Kasumi-1 (cell line): ENCODE data around the gene PPP1R7.
"Not testable (repeated sequence)": the region's sequence is repeated elsewhere in the genome, so short reads cannot be mapped to it uniquely, and the experiment has no call there.

Source experiments
- DNase-seq, 2 experiments: peaks; one replicate each; lab custom pipeline; 2025; lab: John Stamatoyannopoulos, UW

Gene PPP1R7

GRCh38 chr2:241149925-241150659 is at the start of gene PPP1R7:
Gene PPP1R7 (plus strand): TSS chr2:241150467. CDS start chr2:241150496, 29 bp downstream.
- DNase-seq = peak; percentile 70 to 75

- peak; percentile 48 to 51 for DNase-seq
Observed at GRCh38 chr2:241102239-241102803, 47.9 kb upstream of the PPP1R7 start, which contains the start of gene MTERF4. Gene MTERF4 (minus strand): TSS chr2:241102287. CDS start chr2:241102273, 14 bp downstream.

- no peak for DNase-seq
Observed at GRCh38 chr2:241103176-241103595, 47.1 kb upstream of the PPP1R7 start.

GRCh38 chr2:241104611-241105010 is 45.7 kb upstream of the PPP1R7 start:
- not testable (repeated sequence) for DNase-seq

GRCh38 chr2:241105641-241106040 is 44.6 kb upstream of the PPP1R7 start:
- no peak for DNase-seq

GRCh38 chr2:241107031-241107783 is 43.1 kb upstream of the PPP1R7 start:
- DNase-seq = no peak

- no peak for DNase-seq
Observed at GRCh38 chr2:241108271-241109209, 41.7 kb upstream of the PPP1R7 start.

GRCh38 chr2:241109210-241110088 is 40.8 kb upstream of the PPP1R7 start:
- no peak for DNase-seq

- no peak for DNase-seq
Observed at GRCh38 chr2:241110089-241110606, 40.1 kb upstream of the PPP1R7 start.

- DNase-seq = no peak
Observed at GRCh38 chr2:241110607-241111439, 39.4 kb upstream of the PPP1R7 start.

- DNase-seq = no peak
Observed at GRCh38 chr2:241111440-241111805, 38.8 kb upstream of the PPP1R7 start.

- DNase-seq = no peak
Observed at GRCh38 chr2:241112046-241112445, 38.2 kb upstream of the PPP1R7 start.

- no peak for DNase-seq
Observed at GRCh38 chr2:241112592-241112991, 37.7 kb upstream of the PPP1R7 start.

- DNase-seq = no peak
Observed at GRCh38 chr2:241114836-241115235, 35.4 kb upstream of the PPP1R7 start.

- DNase-seq = no peak
Observed at GRCh38 chr2:241115361-241115760, 34.9 kb upstream of the PPP1R7 start.

GRCh38 chr2:241116606-241117560 is 33.4 kb upstream of the PPP1R7 start:
- DNase-seq = no peak

GRCh38 chr2:241118737-241119505 is 31.3 kb upstream of the PPP1R7 start:
- DNase-seq = no peak

GRCh38 chr2:241120440-241120839 is 29.8 kb upstream of the PPP1R7 start:
- no peak for DNase-seq
